Hepatocyte (in vitro differentiated cells): Measurements from ENCODE around the gene KIAA1217. TPM values are rescaled to one million over a fixed set of nuclear protein-coding genes. Genes with fewer than 3 reads are reported as not detected.
A peak's percentile ranks its signal among the peaks of the same experiment; 100 is the strongest.

Experiments used
- DNase-seq: peaks from one replicate; pipeline ENCODE4 v3.0.0-alpha.2; 2016; ENCODE audit warnings: low spot score
- H2AFZ ChIP-seq: fragments of 200-600 bp; sonication (generic); 2 replicates; pipeline ENCODE4 v1.6.0; 2016; ENCODE audit warnings: antibody characterized with exemption, mild to moderate bottlenecking
- H3K27ac ChIP-seq: fragments of 200-600 bp; sonication (generic); 2 replicates; pipeline ENCODE4 v1.5.1; 2016; ENCODE audit warnings: mild to moderate bottlenecking
- H3K27me3 ChIP-seq: fragments of 200-600 bp; sonication (generic); 2 replicates; pipeline ENCODE4 v1.6.1; 2016
- H3K36me3 ChIP-seq: fragments of 200-600 bp; sonication (generic); replicated peaks from 2 replicates; pipeline ENCODE4 v1.5.1; 2016; ENCODE audit warnings: low read depth; ENCODE audit not compliant: insufficient read depth
- H3K4me1 ChIP-seq: fragments of 200-600 bp; sonication (generic); 2 replicates; pipeline ENCODE4 v1.5.1; 2016; ENCODE audit warnings: mild to moderate bottlenecking, moderate library complexity; ENCODE audit not compliant: insufficient read depth
- H3K4me2 ChIP-seq: fragments of 200-600 bp; sonication (generic); 2 replicates; pipeline ENCODE4 v1.6.0; 2016
- H3K4me3 ChIP-seq: fragments of 200-600 bp; sonication (generic); 2 replicates; pipeline ENCODE4 v1.5.1; 2016; ENCODE audit warnings: mild to moderate bottlenecking
- H3K79me2 ChIP-seq: fragments of 200-600 bp; sonication (generic); 2 replicates; pipeline ENCODE4 v1.6.0; 2017; ENCODE audit warnings: mild to moderate bottlenecking
- H3K9me2 ChIP-seq: fragments of 200-600 bp; sonication (generic); replicated peaks from 2 replicates; pipeline ENCODE4 v1.6.0; 2017; ENCODE audit warnings: mild to moderate bottlenecking; ENCODE audit not compliant: insufficient read depth
- H3K9me3 ChIP-seq: fragments of 200-600 bp; sonication (generic); 2 replicates; pipeline ENCODE4 v1.5.1; 2016; ENCODE audit warnings: low read depth, mild to moderate bottlenecking
- H4K20me1 ChIP-seq: fragments of 200-600 bp; sonication (generic); 2 replicates; pipeline ENCODE4 v1.6.0; 2016; ENCODE audit warnings: mild to moderate bottlenecking; ENCODE audit not compliant: insufficient read depth, poor library complexity, severe bottlenecking
- CTCF ChIP-seq: fragments of 200-600 bp; sonication (generic); IDR thresholded peaks from 2 replicates; pipeline ENCODE4 v1.5.1; 2016; ENCODE audit warnings: antibody characterized with exemption, mild to moderate bottlenecking; ENCODE audit not compliant: poor library complexity
- EZH2 ChIP-seq: fragments of 200-600 bp; sonication (generic); IDR thresholded peaks from 2 replicates; pipeline ENCODE4 v1.6.1; 2016; ENCODE audit warnings: antibody characterized with exemption, mild to moderate bottlenecking, borderline replicate concordance
- EZH2phosphoT487 ChIP-seq: fragments of 200-600 bp; sonication (generic); IDR thresholded peaks from one replicate; pipeline ENCODE4 v1.6.1; 2018; ENCODE audit warnings: antibody characterized with exemption, mild to moderate bottlenecking, low read depth, moderate library complexity; ENCODE audit not compliant: unreplicated experiment, severe bottlenecking
- WGBS: methylation state at CpG from one replicate; pipeline ENCODE4 v1.1.6; 2016; ENCODE audit warnings: low lambda C conversion rate; ENCODE audit errors: missing lambda C conversion rate; 5-methylcytosine and 5-hydroxymethylcytosine counted together
- polyA plus RNA-seq: library from polyadenylated mRNA; unstranded; fragments of >200 nt; fragmentation: Nextera tagmentation; extraction: Ambion mirVana; gene quantifications from 2 replicates; pipeline ENCODE4 v1.2.1, GENCODE V29; 2016
- total RNA-seq: library from RNA; depleted of rRNA; stranded (reverse); fragments of >200 nt; gene quantifications from 2 replicates; pipeline ENCODE4 v1.2.3, GENCODE V29; 2014

The KIAA1217 gene
- total and polyA plus RNA-seq, 2 experiments from 2014 or later = 31.6 to 33.2 TPM

- no peak overlapping the region for H3K4me3 ChIP-seq
- no peaks in the 10 kb centered on the region for H3K36me3 ChIP-seq
- no peaks in the 10 kb centered on the region for H3K9me3 ChIP-seq
- no peaks in the 10 kb centered on the region for H4K20me1 ChIP-seq
- no peaks in the 10 kb centered on the region for H3K9me2 ChIP-seq
- TF ChIP-seq CTCF = no peak
- no peak for TF ChIP-seq EZH2phosphoT487
- TF ChIP-seq EZH2 = no peak
- H3K79me2 ChIP-seq = no peaks in the 10 kb centered on the region
- H3K27ac ChIP-seq = no peak overlapping the region
- H3K4me2 ChIP-seq = no peak overlapping the region
- H3K27me3 ChIP-seq = no peaks in the 10 kb centered on the region
- no peaks in the 10 kb centered on the region for H3K4me1 ChIP-seq
- no peak for DNase-seq
- H2AFZ ChIP-seq = no peak overlapping the region
- 92% methylated on average over 7 of the region's 7 CpGs for WGBS
Measured at GRCh38 chr10:24505759-24506158, 296.8 kb downstream of the KIAA1217 start.

GRCh38 chr10:24513155-24513554 is 304.2 kb downstream of the KIAA1217 start:
- no peaks in the 10 kb centered on the region for H3K79me2 ChIP-seq
- no peaks in the 10 kb centered on the region for H3K4me1 ChIP-seq
- H4K20me1 ChIP-seq = no peaks in the 10 kb centered on the region
- H3K9me2 ChIP-seq = no peaks in the 10 kb centered on the region
- H3K36me3 ChIP-seq = no peaks in the 10 kb centered on the region
- WGBS = 82% methylated on average over 9 of the region's 9 CpGs
- H3K27me3 ChIP-seq = no peaks in the 10 kb centered on the region
- H3K27ac ChIP-seq = no peak overlapping the region
- no peak overlapping the region for H3K4me3 ChIP-seq
- H3K4me2 ChIP-seq = no peak overlapping the region
- DNase-seq = peak; percentile 26
- no peak for TF ChIP-seq EZH2phosphoT487
- TF ChIP-seq CTCF = peak; percentile 32
- no peaks in the 10 kb centered on the region for H3K9me3 ChIP-seq
- H2AFZ ChIP-seq = no peak overlapping the region

GRCh38 chr10:24515481-24515880 is 306.5 kb downstream of the KIAA1217 start:
- H3K4me2 ChIP-seq = no peak overlapping the region
- H3K36me3 ChIP-seq = no peaks in the 10 kb centered on the region
- DNase-seq = no peak
- no peaks in the 10 kb centered on the region for H3K9me3 ChIP-seq
- H3K4me3 ChIP-seq = no peak overlapping the region
- no peaks in the 10 kb centered on the region for H3K4me1 ChIP-seq
- H3K9me2 ChIP-seq = no peaks in the 10 kb centered on the region
- H3K27me3 ChIP-seq = no peaks in the 10 kb centered on the region
- no peak overlapping the region for H3K27ac ChIP-seq
- no peaks in the 10 kb centered on the region for H4K20me1 ChIP-seq
- no peaks in the 10 kb centered on the region for H3K79me2 ChIP-seq
- WGBS = 77% methylated on average over 2 of the region's 2 CpGs
- TF ChIP-seq EZH2 (no peak), EZH2phosphoT487 (no peak), CTCF (no peak)
- H2AFZ ChIP-seq = no peak overlapping the region

- H3K27me3 ChIP-seq = no peaks in the 10 kb centered on the region
- H3K9me3 ChIP-seq = no peaks in the 10 kb centered on the region
- H3K27ac ChIP-seq = no peak overlapping the region
- no peaks in the 10 kb centered on the region for H3K9me2 ChIP-seq
- H3K4me2 ChIP-seq = no peak overlapping the region
- no peaks in the 10 kb centered on the region for H4K20me1 ChIP-seq
- no peaks in the 10 kb centered on the region for H3K79me2 ChIP-seq
- WGBS = 75% methylated on average over 7 of the region's 7 CpGs
- H3K4me1 ChIP-seq = no peaks in the 10 kb centered on the region
- no peak overlapping the region for H3K4me3 ChIP-seq
- no peak for TF ChIP-seq CTCF
- TF ChIP-seq EZH2 = no peak
- no peak for TF ChIP-seq EZH2phosphoT487
- no peak overlapping the region for H2AFZ ChIP-seq
- H3K36me3 ChIP-seq = no peaks in the 10 kb centered on the region
- peak; percentile 18 for DNase-seq
Measured at GRCh38 chr10:24518411-24518810, 309.5 kb downstream of the KIAA1217 start.
